HG02798 (cell line): ENCODE data around the gene MECR.
"Not testable (repeated sequence)": the region's sequence is repeated elsewhere in the genome, so short reads cannot be mapped to it uniquely, and the experiment has no call there.

Source experiments
- ATAC-seq: cut with Tn5 transposase; IDR thresholded peaks from one replicate; pipeline ENCODE4 v1.9.1; 2021; ENCODE audit warnings: mild to moderate bottlenecking; ENCODE audit not compliant: unreplicated experiment, poor library complexity

MECR gene

DNA sequence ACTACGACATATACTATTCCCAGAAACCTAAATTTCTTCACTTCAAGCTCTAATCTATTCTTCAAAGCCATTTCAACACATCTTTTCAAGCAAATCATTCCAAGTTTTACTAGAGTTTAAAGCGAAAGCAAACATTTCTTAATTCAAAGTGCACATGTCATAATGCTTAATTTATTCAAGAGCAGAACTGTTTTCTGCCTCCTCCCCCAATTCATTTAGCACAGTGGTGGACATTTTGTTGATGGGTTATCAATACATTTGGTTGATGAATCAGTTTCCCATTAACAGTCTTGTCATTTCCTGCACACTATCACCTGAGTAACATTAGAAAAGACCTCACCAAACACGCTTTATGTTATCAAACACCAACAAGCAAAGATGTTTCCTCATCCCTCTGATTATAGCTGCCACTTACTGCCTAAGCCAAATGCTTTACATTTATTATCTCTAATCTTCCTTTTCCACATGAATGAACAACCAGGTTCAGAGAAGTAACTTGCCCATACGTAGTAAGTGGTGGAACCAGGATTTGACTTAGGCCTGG, 51.0 kb downstream of the MECR start:
- no peak for ATAC-seq

GRCh38 chr1:29177022-29177705, 53.6 kb downstream of the MECR start:
- ATAC-seq, result no peak

DNA sequence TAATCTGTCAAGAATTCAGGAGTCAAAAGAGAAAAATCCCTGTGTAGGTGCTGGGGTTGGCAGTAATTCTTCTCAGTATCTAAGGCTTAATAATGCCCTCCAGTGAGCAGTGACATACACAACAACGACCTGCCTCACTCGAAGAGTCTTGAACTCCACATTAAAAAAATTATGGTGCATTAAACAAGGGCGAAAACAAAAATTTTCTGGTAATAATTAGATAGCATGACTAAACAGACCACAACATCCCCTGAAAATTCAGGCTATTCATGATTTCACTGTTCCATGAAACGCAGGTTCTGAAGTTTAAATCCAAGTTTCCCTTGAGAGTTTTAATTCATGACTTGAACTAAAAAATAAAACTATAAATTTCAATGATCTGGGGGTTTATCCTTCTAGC, 54.2 kb downstream of the MECR start:
- ATAC-seq, result no peak

DNA sequence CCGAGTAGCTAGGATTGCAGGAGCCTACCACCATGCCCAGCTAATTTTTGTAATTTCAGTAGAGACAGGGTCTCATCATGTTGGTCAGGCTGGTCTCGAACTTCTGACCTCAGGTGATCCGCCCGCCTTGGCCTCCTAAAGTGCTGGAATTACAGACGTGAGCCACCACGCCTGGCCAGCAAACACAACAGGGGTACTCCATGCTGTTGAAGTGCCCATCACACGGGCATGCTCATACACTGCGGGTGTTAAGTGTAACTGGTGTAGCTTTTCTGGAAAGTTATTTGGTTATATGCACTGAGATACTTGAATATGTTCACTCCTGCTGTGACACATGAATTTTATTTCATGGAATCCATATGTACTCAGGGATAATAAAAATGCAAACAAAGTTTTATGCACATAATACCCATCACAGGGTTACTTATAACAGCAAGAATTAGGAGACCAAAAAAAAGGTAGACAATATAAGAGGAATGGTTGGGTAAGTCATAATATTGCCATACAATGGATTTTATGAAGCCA, 58.3 kb downstream of the MECR start:
- no peak for ATAC-seq

DNA sequence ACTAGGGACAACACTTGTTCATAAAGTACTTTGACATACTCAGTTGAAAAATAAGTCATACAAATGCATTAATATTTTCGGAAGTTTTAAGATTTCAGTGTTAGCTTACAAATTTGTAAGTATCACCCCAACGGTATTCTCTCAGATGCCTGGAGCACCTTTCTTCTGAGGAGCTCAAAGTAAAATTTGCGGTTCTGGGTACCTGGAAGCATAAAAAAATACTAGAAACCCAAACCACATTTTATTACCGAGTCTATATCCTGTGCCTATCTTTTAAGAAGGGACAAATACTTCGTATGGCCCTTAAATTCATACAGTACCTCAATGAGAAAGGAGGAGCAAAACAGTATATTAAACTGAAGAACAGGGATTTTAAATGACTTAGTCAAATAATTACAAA, 59.2 kb downstream of the MECR start:
- ATAC-seq, result no peak

GRCh38 chr1:29171089-29171488, 59.6 kb downstream of the MECR start:
- no peak for ATAC-seq

DNA sequence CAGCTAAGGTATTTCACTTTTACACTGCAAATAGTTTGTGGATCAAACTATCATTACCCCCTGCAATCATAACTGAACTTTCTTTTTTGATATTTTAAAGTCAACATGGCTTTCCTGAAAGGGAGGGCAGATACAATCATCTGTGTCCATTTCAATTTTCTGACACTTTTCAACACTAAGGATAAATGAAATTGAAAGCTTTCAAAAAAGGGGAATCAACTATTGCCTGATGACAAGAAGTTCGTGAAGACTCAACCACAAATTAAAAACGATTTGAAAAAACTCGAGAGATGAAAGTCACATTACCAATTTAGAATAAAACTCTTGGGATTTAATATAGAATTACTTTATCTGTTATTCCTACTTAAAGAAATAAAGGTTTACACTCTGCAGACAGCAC, 60.8 kb downstream of the MECR start:
- ATAC-seq, result no peak

GRCh38 chr1:29167904-29168303, 62.8 kb downstream of the MECR start:
- no peak for ATAC-seq

GRCh38 chr1:29166291-29166878, 64.3 kb downstream of the MECR start:
- no peak for ATAC-seq

DNA sequence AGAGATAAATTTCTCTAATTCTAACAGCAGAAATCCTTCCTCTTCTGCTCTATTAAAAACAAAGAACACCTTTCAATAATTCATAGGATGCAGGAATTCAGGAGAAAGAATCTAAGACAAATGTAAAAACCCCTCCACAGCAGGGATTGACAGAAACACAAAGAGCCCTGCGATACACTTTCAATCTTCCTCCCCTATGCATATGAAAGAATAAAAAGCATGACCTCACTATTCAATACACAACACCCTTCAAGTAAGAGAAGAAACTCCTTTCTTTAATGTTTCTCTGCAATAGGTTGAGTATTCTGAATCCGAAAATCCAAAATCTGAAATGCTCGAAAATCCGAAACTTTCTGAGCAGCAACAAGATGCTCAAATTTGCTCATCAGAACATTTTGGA, 66.1 kb downstream of the MECR start:
- no peak for ATAC-seq

DNA sequence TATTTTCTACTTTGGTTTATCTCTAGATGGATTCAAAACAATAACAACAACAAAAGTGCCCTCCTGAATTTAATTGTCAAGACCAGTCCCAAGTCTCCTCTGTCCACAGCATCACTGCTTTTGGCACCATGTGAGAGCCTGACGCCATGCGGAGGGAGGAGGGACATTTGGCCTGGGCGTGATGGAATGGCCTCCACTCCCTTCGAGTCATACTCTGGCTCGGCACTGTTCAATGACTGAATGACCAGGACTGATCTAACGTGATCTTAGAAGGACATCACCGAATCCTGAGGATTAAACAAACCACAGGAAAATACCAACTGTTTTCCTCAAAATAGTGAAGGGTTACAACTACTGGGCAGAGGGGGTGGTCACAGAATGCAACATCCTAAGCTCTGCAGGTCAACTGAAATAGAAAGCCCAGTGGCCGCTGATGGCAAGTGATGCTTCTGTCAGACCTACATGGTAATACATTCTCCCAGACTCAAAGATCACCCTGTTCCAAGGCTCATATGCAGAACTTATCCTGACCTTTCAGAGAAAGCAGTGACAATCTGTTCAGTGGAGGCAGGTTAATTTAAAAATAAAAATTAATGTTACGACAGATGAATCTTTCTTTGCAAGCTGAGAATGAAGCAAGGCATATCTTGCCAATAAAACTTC, 68.1 kb downstream of the MECR start:
- no peak for ATAC-seq

GRCh38 chr1:29162025-29162424, 68.7 kb downstream of the MECR start:
- ATAC-seq, result no peak

DNA sequence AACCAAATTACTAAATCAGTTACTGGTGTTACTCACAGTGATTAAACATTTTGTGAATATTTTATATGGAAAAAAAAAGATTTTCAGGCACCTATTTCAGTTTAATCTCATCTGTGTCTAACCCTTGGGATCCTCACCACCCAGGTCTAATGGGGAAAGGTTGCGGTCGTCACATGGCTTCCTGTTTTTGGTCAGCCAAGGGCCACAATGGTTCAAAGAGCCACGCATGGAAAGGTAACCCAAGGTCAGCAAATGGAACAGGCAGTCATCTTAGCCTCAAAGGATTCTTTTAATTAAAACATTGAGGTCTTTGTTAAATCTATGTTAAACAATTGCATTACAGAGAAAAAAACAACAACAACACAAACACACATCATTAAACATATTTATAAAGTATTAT, 71.0 kb downstream of the MECR start:
- ATAC-seq, result no peak

DNA sequence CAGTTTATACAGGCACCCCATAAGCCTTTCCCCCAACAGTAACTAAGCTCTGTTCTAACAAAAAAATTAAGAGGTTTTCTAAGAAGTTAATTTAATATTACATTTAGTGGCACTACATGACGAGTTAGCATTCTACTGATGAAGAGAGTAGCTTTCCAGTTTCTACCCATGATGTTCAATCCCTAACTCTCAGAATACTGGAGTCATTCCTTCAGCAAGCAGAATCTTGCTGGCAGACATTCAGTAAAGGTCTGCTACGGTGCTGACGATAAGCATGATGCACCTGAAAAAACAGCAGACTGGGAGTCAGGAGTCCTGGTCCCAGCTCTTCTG, 73.5 kb downstream of the MECR start:
- ATAC-seq, result no peak

- ATAC-seq, result no peak
These were observed 74.0 kb downstream of the MECR start for GRCh38 chr1:29156543-29157268.

DNA sequence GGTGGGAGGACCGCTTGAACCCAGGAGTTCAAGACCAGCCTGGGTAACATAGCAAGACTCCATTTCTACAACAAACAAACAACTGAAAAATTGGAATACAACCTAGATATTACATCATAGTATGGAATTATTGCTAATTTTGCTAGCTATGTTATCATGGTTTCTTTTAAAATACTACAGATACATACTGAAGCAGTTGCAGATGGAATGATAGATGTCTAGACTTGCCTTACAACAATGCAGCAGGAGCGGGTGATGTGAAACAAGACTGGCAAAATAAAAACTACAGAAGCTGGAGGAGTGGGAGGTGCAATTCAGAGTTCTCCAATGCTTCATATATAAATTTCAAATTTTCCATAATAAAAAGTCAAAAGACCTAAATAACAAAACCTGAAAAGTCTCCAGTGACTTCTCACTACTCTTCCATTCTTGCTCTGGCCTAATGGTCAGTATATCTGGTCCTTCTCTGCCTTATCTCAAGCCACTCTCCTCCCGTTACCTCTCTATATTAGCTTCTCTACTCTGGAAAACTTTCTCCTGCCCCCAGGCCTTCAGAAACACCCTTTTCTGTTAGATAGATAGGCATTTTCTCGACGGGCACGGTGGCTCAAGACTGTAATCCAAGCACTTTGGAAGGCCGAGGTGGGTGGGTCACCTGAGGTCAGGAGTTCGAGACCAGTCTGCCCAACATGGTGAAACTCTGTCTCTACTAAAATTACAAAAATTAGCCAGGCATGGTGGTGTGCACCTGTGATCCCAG, 78.5 kb downstream of the MECR start:
- no peak for ATAC-seq

DNA sequence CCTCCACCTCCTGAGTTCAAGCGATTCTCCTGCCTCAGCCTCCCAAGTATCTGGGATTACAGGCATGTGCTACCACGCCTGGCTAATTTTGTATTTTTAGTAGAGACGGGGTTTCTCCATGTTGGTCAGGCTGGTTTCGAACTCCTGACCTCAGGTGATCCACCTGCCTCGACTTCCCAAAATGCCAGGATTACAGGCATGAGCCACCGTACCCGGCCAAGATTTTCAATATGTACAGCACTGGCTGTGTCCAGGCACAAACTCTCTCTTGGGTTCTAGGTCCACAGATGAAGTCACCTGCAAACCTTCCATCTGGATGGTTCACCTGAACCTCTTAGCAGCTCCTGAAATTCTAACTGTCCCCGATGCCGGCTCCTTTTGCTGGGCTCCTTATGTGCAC, 80.4 kb downstream of the MECR start:
- ATAC-seq, result not testable (repeated sequence)

- ATAC-seq, result no peak
These were observed 81.9 kb downstream of the MECR start for GRCh38 chr1:29148656-29149491.

DNA sequence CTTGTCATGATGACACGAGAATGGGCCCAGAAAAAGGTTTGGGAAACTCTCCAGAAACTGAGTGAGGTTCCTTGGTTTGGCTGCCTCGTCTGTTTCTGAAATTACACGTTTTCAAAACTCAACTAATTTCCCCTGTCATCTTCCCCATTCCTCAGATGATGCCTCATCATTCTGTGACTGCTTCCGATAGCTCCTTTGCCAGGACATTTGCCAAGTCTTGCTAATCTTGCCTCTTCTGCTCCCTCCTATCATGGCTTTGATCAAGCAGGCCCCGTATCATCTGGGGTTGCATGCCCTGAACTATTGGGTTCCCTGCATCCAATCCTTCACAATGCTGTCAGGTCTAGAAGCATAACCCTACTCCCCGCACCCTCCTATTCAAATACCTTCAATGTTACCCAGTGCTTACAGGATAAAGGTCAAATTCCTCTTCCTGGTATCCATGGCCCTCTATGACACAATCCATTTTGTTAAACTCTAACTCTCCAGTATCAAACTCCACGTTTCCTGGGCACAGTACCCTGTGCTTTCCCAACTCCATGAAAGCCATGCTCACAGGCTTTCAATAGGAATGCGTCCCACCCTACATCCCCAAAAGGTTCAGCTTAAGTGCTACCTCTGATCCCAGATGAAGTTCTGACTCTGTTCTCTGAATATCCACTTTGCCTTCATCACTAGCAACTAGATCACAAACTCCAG, 84.8 kb downstream of the MECR start:
- ATAC-seq, result no peak
